Prostate gland (tissue), 2 donors: ENCODE results near the gene NFYC.

ENCODE experiments used
- POLR2A ChIP-seq: fragments of 450-650 bp; IDR thresholded peaks from one replicate; pipeline ENCODE4 v1.6.1; 2016; ENCODE audit warnings: antibody characterized with exemption, mild to moderate bottlenecking
- POLR2AphosphoS5 ChIP-seq: sonication (generic); formaldehyde crosslinking; IDR thresholded peaks from one replicate; pipeline ENCODE4 v1.6.1; 2017; ENCODE audit warnings: antibody characterized with exemption
- TF ChIP-seq, protein P1 (sequence below), 4 experiments: fragments of 200-600 bp in 2 of 4; fragments of 450-650 bp in 2 of 4; sonication (generic) in 2 of 4; IDR thresholded peaks; 1 replicate in 3 of 4; 2 replicates in 1 of 4; pipeline ENCODE4 v1.5.1; 2016 to 2019; ENCODE audit warnings: antibody characterized with exemption in 4 of 4, mild to moderate bottlenecking in 2 of 4, moderate library complexity in 2 of 4

DNA sequence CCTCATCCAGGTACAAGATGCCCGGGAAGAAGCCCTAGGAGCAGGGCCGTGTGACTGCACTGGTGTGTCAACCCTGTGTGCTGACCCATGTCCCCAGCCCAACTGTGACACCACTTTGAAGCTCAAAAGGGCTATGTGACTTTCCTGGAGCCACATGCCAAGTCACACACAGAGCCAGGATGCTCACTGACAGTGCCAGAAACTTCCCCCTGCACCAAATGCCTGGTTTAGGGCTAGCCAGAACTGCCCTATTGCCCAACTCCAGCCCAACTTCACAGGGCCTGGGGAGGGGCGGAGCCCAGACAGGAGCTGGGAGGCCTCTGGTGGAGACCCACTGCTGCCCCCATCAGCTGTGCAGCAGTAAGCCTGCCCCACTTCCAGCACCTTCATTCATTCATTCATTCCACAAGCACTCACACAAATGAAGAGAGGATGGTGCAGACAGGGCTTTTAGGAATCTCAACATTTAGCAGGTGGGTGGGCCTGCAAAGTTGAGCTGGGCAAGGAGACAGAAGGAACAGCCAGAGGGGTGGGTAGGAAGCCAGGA lies 128.8 kb downstream of the NFYC start:
- TF ChIP-seq POLR2A (no peak), POLR2AphosphoS5 (no peak)
- TF ChIP-seq, protein P1, sequence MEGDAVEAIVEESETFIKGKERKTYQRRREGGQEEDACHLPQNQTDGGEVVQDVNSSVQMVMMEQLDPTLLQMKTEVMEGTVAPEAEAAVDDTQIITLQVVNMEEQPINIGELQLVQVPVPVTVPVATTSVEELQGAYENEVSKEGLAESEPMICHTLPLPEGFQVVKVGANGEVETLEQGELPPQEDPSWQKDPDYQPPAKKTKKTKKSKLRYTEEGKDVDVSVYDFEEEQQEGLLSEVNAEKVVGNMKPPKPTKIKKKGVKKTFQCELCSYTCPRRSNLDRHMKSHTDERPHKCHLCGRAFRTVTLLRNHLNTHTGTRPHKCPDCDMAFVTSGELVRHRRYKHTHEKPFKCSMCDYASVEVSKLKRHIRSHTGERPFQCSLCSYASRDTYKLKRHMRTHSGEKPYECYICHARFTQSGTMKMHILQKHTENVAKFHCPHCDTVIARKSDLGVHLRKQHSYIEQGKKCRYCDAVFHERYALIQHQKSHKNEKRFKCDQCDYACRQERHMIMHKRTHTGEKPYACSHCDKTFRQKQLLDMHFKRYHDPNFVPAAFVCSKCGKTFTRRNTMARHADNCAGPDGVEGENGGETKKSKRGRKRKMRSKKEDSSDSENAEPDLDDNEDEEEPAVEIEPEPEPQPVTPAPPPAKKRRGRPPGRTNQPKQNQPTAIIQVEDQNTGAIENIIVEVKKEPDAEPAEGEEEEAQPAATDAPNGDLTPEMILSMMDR (IDR thresholded peaks at IDR 0.05) = no peak
